ENCODE measurements around the gene NRN1.
A peak's percentile ranks its signal among the peaks of the same experiment; 100 is the strongest.
"Not testable (repeated sequence)": the region's sequence is repeated elsewhere in the genome, so short reads cannot be mapped to it uniquely, and the experiment has no call there.

Gene NRN1

GRCh38 chr6:5981126-5982026, 25.3 kb downstream of the NRN1 start:
- peak; percentile 62 for DNase-seq

GRCh38 chr6:5979650-5980420, 26.9 kb downstream of the NRN1 start:
- no peak for DNase-seq

GRCh38 chr6:5976811-5977210, 29.9 kb downstream of the NRN1 start:
- no peak for DNase-seq

GRCh38 chr6:5968817-5969734, 37.6 kb downstream of the NRN1 start:
- DNase-seq, result no peak

- DNase-seq, result not testable (repeated sequence)
Measured at GRCh38 chr6:5968036-5968435, 38.7 kb downstream of the NRN1 start.

GRCh38 chr6:5967594-5967993, 39.1 kb downstream of the NRN1 start:
- DNase-seq, result no peak

- DNase-seq, result no peak
Measured at GRCh38 chr6:5962794-5963193, 43.9 kb downstream of the NRN1 start.

GRCh38 chr6:5961836-5962235, 44.9 kb downstream of the NRN1 start:
- DNase-seq, result no peak

GRCh38 chr6:5960456-5960855, 46.3 kb downstream of the NRN1 start:
- no peak for DNase-seq

- no peak for DNase-seq
Measured at GRCh38 chr6:5958921-5959320, 47.8 kb downstream of the NRN1 start.

GRCh38 chr6:5956939-5957338, 49.8 kb downstream of the NRN1 start:
- DNase-seq, result no peak

GRCh38 chr6:5950361-5950785, 56.4 kb downstream of the NRN1 start:
- peak; percentile 32 for DNase-seq
